ENCODE measurements around the gene SLC1A5. TPM values are rescaled to one million over a fixed set of nuclear protein-coding genes. Genes with fewer than 3 reads are reported as not detected.

The SLC1A5 gene
- polyA plus RNA-seq, 3 donors = 34.6 to 64.9 (median 57.3) TPM

- Histone ChIP-seq H3K4me3 (replicated peaks in 1 of 3; ENCODE audit: low read depth in 2 of 3, low read length in 3 of 3) (peak overlapping the region in 1 of 3 experiments; percentile 23), H3K79me2 (ENCODE audit: insufficient read depth, low read length) (no peaks in the 10 kb centered on the region), H3K27ac (ENCODE audit: low read depth in 1 of 2, low read length in 2 of 2) (peak overlapping the region; percentile 61 to 74), H3K4me2 (replicated peaks; ENCODE audit: extremely low read depth, low read length, poor library complexity, severe bottlenecking) (peak overlapping the region; percentile 51), H2AFZ (ENCODE audit: insufficient read depth, low read depth, low read length, poor library complexity, severe bottlenecking) (peak overlapping the region; percentile 55), H4K20me1 (ENCODE audit: insufficient read depth, low read length) (no peaks in the 10 kb centered on the region), H3K36me3 (replicated peaks in 1 of 2; ENCODE audit: control insufficient read depth in 1 of 2, insufficient read depth in 2 of 2, low read length in 2 of 2) (no peaks in the 10 kb centered on the region), H3K4me1 (ENCODE audit: control insufficient read depth in 1 of 2, insufficient read depth in 2 of 2, low read length in 2 of 2) (peaks cover 55 to 62% of the 10 kb centered on the region in 2 donors), H3K27me3 (ENCODE audit: control insufficient read depth in 2 of 2, insufficient read depth in 2 of 2, low read length in 2 of 2) (no peaks in the 10 kb centered on the region), H3K9me3 (replicated peaks in 1 of 2; ENCODE audit: control insufficient read depth in 1 of 2, insufficient read depth in 1 of 2, low read length in 2 of 2) (no peaks in the 10 kb centered on the region), H3K9ac (ENCODE audit: insufficient read depth, low read length, poor library complexity, severe bottlenecking) (no peak overlapping the region)
- Mint-ChIP-seq H3K27ac (peak overlapping the region; percentile 80 to 93 (median 89)), H3K9me3 (peaks cover 0 to 4% (median 0%) of the 10 kb centered on the region in 7 donors), H3K4me1 (peaks cover 54% of the 10 kb centered on the region), H3K27me3 (ENCODE audit: low read depth in 3 of 3) (peaks cover 0 to 10% (median 4%) of the 10 kb centered on the region in 3 donors), H3K36me3 (no peaks in the 10 kb centered on the region), H3K4me3 (peak overlapping the region; percentile 55 to 57)
- DNase-seq = peak in 2 of 3 donors; percentile 24 to 39
- intact Hi-C loops (cut with micrococcal nuclease) = no loop called here
- WGBS (ENCODE audit: insufficient coverage) = 41% methylated on average over 13 of the region's 18 CpGs
- TF ChIP-seq CTCF (IDR thresholded peaks at IDR 0.05) = no peak
These were observed 33.4 kb upstream of the SLC1A5 start for GRCh38 chr19:46821512-46822409.

- Histone ChIP-seq H2AFZ (ENCODE audit: insufficient read depth, low read depth, low read length, poor library complexity, severe bottlenecking) (no peak overlapping the region), H3K4me3 (replicated peaks in 1 of 3; ENCODE audit: low read depth in 2 of 3, low read length in 3 of 3) (no peak overlapping the region), H3K9ac (ENCODE audit: insufficient read depth, low read length, poor library complexity, severe bottlenecking) (no peak overlapping the region), H3K36me3 (replicated peaks in 1 of 2; ENCODE audit: control insufficient read depth in 1 of 2, insufficient read depth in 2 of 2, low read length in 2 of 2) (no peaks in the 10 kb centered on the region), H3K79me2 (ENCODE audit: insufficient read depth, low read length) (no peaks in the 10 kb centered on the region), H3K9me3 (replicated peaks in 1 of 2; ENCODE audit: control insufficient read depth in 1 of 2, insufficient read depth in 1 of 2, low read length in 2 of 2) (no peaks in the 10 kb centered on the region), H3K27ac (ENCODE audit: low read depth in 1 of 2, low read length in 2 of 2) (no peak overlapping the region), H3K4me2 (replicated peaks; ENCODE audit: extremely low read depth, low read length, poor library complexity, severe bottlenecking) (no peak overlapping the region), H4K20me1 (ENCODE audit: insufficient read depth, low read length) (no peaks in the 10 kb centered on the region), H3K4me1 (ENCODE audit: control insufficient read depth in 1 of 2, insufficient read depth in 2 of 2, low read length in 2 of 2) (peaks cover 33 to 39% of the 10 kb centered on the region in 2 donors), H3K27me3 (ENCODE audit: control insufficient read depth in 2 of 2, insufficient read depth in 2 of 2, low read length in 2 of 2) (no peaks in the 10 kb centered on the region)
- no peak for DNase-seq
- H3K27me3 Mint-ChIP-seq (ENCODE audit: low read depth in 3 of 3) = peaks cover 0 to 4% (median 2%) of the 10 kb centered on the region in 3 donors
- peaks cover 0 to 2% (median 0%) of the 10 kb centered on the region in 7 donors for H3K9me3 Mint-ChIP-seq
- peaks cover 33% of the 10 kb centered on the region for H3K4me1 Mint-ChIP-seq
- no peak for TF ChIP-seq CTCF (IDR thresholded peaks at IDR 0.05)
- H3K27ac Mint-ChIP-seq = no peak overlapping the region
- no peaks in the 10 kb centered on the region for H3K36me3 Mint-ChIP-seq
- H3K4me3 Mint-ChIP-seq = no peak overlapping the region
- intact Hi-C loops (cut with micrococcal nuclease) = no loop called here
- WGBS (ENCODE audit: insufficient coverage) = 95% methylated on average over 2 of the region's 2 CpGs
These were observed 30.4 kb upstream of the SLC1A5 start for GRCh38 chr19:46818812-46819211.

Data from CD14-positive monocyte (primary cell).